ENCODE measurements around the gene DCST1.

Gene DCST1

GRCh38 chr1:155075535-155075934 lies 41.9 kb downstream of the DCST1 start:
- no peak for DNase-seq (ENCODE audit: low read depth)

GRCh38 chr1:155076371-155076770 lies 42.7 kb downstream of the DCST1 start:
- DNase-seq (ENCODE audit: low read depth) = no peak

- no peak for DNase-seq (ENCODE audit: low read depth)
These were observed 43.7 kb downstream of the DCST1 start for GRCh38 chr1:155077346-155077745.

GRCh38 chr1:155077758-155078445 lies 44.3 kb downstream of the DCST1 start:
- DNase-seq (ENCODE audit: low read depth) = no peak

- DNase-seq (ENCODE audit: low read depth) = peak; percentile 42
These were observed 45.0 kb downstream of the DCST1 start, which contains the start of gene EFNA3 for GRCh38 chr1:155078469-155079209. Gene EFNA3, plus strand, starts transcription at chr1:155078837. Its CDS starts 105 bp downstream, at chr1:155078942.

- DNase-seq (ENCODE audit: low read depth) = no peak
These were observed 45.5 kb downstream of the DCST1 start for GRCh38 chr1:155079210-155079486.

GRCh38 chr1:155079487-155080311 lies 46.1 kb downstream of the DCST1 start:
- DNase-seq (ENCODE audit: low read depth) = no peak

- no peak for DNase-seq (ENCODE audit: low read depth)
These were observed 46.9 kb downstream of the DCST1 start for GRCh38 chr1:155080312-155081228.

GRCh38 chr1:155081472-155082300 lies 48.1 kb downstream of the DCST1 start:
- DNase-seq (ENCODE audit: low read depth) = no peak

GRCh38 chr1:155082301-155083051 lies 48.9 kb downstream of the DCST1 start:
- no peak for DNase-seq (ENCODE audit: low read depth)

GRCh38 chr1:155083052-155083541 lies 49.5 kb downstream of the DCST1 start:
- no peak for DNase-seq (ENCODE audit: low read depth)

- no peak for DNase-seq (ENCODE audit: low read depth)
These were observed 50.5 kb downstream of the DCST1 start for GRCh38 chr1:155083865-155084721.

GRCh38 chr1:155084722-155085503 lies 51.3 kb downstream of the DCST1 start:
- DNase-seq (ENCODE audit: low read depth) = peak; percentile 72

GRCh38 chr1:155085504-155086127 lies 52.0 kb downstream of the DCST1 start:
- DNase-seq (ENCODE audit: low read depth) = no peak

GRCh38 chr1:155086128-155086741 lies 52.6 kb downstream of the DCST1 start:
- peak; percentile 81 for DNase-seq (ENCODE audit: low read depth)

- no peak for DNase-seq (ENCODE audit: low read depth)
These were observed 53.4 kb downstream of the DCST1 start for GRCh38 chr1:155086856-155087535.

Data from stimulated activated CD8-positive, alpha-beta memory T cell treated with anti-CD3 and anti-CD28 coated beads, Interleukin-15, amount 100 ng/mL, for 24 hours (primary cell).